BE2C (cell line): ENCODE results near the gene LHPP.

Experiments
- DNase-seq: peaks from one replicate; pipeline ENCODE4 v3.0.0-alpha.2; 2020
- H3K27me3 ChIP-seq: fragments of 250-450 bp; sonication (Bioruptor Pico); 2 replicates; pipeline ENCODE4 v1.5.1; 2020; ENCODE audit warnings: mild to moderate bottlenecking
- H3K36me3 ChIP-seq: fragments of 250-450 bp; sonication (Bioruptor Pico); 2 replicates; pipeline ENCODE4 v1.5.1; 2020; ENCODE audit warnings: mild to moderate bottlenecking
- H3K4me1 ChIP-seq: fragments of 250-450 bp; sonication (Bioruptor Pico); 2 replicates; pipeline ENCODE4 v1.5.1; 2020
- H3K4me3 ChIP-seq: 2 replicates; pipeline ENCODE4 v1.5.1; 2011; ENCODE audit warnings: low read depth, low read length
- H3K9me3 ChIP-seq: fragments of 250-450 bp; sonication (Bioruptor Pico); 2 replicates; pipeline ENCODE4 v1.5.1; 2020
- CTCF ChIP-seq: IDR thresholded peaks from 2 replicates; pipeline ENCODE4 v1.5.1; 2012; ENCODE audit warnings: mild to moderate bottlenecking, low read depth, low read length

LHPP gene

GRCh38 chr10:124651402-124651891 is 189.8 kb downstream of the LHPP start:
- Histone ChIP-seq H3K4me3 (no peak overlapping the region), H3K4me1 (peaks cover 42% of the 10 kb centered on the region), H3K9me3 (no peaks in the 10 kb centered on the region), H3K27me3 (no peaks in the 10 kb centered on the region), H3K36me3 (no peaks in the 10 kb centered on the region)
- no peak for TF ChIP-seq CTCF
- DNase-seq, result no peak

GRCh38 chr10:124652200-124652599 is 190.6 kb downstream of the LHPP start:
- no peaks in the 10 kb centered on the region for H3K9me3 ChIP-seq
- H3K27me3 ChIP-seq, result no peaks in the 10 kb centered on the region
- no peak for TF ChIP-seq CTCF
- DNase-seq, result no peak
- no peaks in the 10 kb centered on the region for H3K36me3 ChIP-seq
- no peak overlapping the region for H3K4me3 ChIP-seq
- H3K4me1 ChIP-seq, result peaks cover 35% of the 10 kb centered on the region

GRCh38 chr10:124652701-124653100 is 191.1 kb downstream of the LHPP start:
- Histone ChIP-seq H3K27me3 (no peaks in the 10 kb centered on the region), H3K9me3 (no peaks in the 10 kb centered on the region), H3K4me1 (peaks cover 30% of the 10 kb centered on the region), H3K36me3 (no peaks in the 10 kb centered on the region), H3K4me3 (no peak overlapping the region)
- no peak for TF ChIP-seq CTCF
- no peak for DNase-seq

GRCh38 chr10:124653311-124653710 is 191.7 kb downstream of the LHPP start:
- H3K4me3 ChIP-seq, result no peak overlapping the region
- no peak for TF ChIP-seq CTCF
- no peak for DNase-seq
- no peaks in the 10 kb centered on the region for H3K36me3 ChIP-seq
- H3K27me3 ChIP-seq, result no peaks in the 10 kb centered on the region
- H3K9me3 ChIP-seq, result no peaks in the 10 kb centered on the region
- peaks cover 24% of the 10 kb centered on the region for H3K4me1 ChIP-seq

- H3K36me3 ChIP-seq, result no peaks in the 10 kb centered on the region
- peaks cover 21% of the 10 kb centered on the region for H3K4me1 ChIP-seq
- DNase-seq, result no peak
- no peaks in the 10 kb centered on the region for H3K27me3 ChIP-seq
- no peak overlapping the region for H3K4me3 ChIP-seq
- TF ChIP-seq CTCF, result no peak
- H3K9me3 ChIP-seq, result no peaks in the 10 kb centered on the region
Measured at GRCh38 chr10:124653811-124654651, 192.4 kb downstream of the LHPP start.

GRCh38 chr10:124654686-124655085 is 193.1 kb downstream of the LHPP start:
- Histone ChIP-seq H3K4me1 (peaks cover 14% of the 10 kb centered on the region), H3K36me3 (no peaks in the 10 kb centered on the region), H3K9me3 (no peaks in the 10 kb centered on the region), H3K27me3 (no peaks in the 10 kb centered on the region), H3K4me3 (no peak overlapping the region)
- TF ChIP-seq CTCF, result no peak
- DNase-seq, result no peak
